GM12892 (cell line): ENCODE data around the gene BRINP1.

Experiments
- DNase-seq: peaks from one replicate; pipeline ENCODE4 v3.0.0; 2011; ENCODE audit not compliant: insufficient read length
- FAIRE-seq: peaks from 2 replicates; lab custom pipeline; 2011; peaks lifted over from hg19 to GRCh38; lab: Jason Lieb, UNC
- POLR2A ChIP-seq: IDR thresholded peaks from 2 replicates; pipeline ENCODE4 v1.6.1; 2011; ENCODE audit warnings: low read depth, low read length, control low read depth
- POLR2AphosphoS5 ChIP-seq: IDR thresholded peaks from 2 replicates; pipeline ENCODE4 v1.6.1; 2011; ENCODE audit warnings: low read depth, low read length, control low read depth
- TAF1 ChIP-seq: IDR thresholded peaks from 2 replicates; pipeline ENCODE4 v1.6.1; 2011; ENCODE audit warnings: low read depth, mild to moderate bottlenecking, control low read depth, low read length, borderline replicate concordance

The BRINP1 gene

DNA sequence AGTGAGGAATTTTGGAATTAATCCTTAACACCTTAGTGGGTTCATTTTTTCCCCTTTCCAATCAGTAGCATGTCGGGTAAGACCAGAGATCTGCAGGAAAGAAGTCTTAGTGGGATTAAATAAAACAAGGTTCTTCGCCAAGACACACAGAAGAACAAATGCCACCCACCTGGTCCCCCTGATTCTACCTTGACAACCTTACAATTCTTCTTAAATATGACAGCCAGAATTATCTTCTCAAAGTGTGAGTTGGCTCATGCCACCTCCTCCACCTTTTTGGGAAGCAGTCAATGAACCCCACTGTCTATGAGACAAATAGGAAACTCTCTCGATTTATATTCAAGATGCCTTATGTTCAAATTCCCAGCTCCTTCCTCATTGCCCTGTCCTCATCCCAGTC, 105.1 kb downstream of the BRINP1 start:
- FAIRE-seq, result no peak
- TF ChIP-seq POLR2A (no peak), POLR2AphosphoS5 (no peak), TAF1 (no peak)
- no peak for DNase-seq

DNA sequence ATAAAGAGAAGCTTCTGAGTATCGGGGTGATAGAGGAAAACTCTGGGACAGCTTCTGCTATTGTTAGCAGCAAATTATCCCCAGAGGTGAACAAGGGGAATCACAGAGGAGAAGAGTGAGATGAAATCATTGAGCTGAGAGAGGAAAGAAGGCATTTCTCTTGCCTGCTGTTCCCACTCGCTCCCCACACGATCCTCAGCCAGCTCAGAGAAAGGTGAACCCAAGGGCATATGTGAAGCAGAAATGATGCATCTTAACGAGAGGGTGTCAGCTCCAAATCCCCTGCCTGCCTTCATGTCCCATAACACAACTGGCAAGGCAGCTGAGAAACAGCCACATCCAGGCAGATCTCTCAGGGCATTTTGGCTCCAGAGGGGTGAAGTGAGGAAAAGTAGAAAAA, 111.6 kb downstream of the BRINP1 start:
- TF ChIP-seq POLR2AphosphoS5 (no peak), TAF1 (no peak), POLR2A (no peak)
- no peak for DNase-seq
- FAIRE-seq, result no peak

DNA sequence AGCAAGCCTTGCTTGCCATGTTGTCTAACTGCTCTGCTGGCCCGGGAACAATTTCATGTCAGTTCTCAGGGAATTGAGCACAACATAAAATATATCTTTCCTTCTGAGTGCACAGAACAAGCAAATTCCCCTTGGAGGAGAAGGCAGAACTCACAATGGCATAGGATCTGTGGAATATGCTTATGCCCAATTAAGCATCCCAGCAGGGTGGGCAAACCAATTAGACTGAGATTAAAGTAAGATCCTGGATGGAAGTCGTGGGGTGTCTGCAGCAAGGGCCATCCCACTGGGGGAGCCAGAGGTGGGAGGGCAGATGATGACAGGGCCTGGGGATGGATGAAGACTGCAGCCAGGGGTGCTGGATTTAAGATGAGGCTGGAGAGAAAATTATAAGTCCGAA, 114.1 kb downstream of the BRINP1 start:
- no peak for FAIRE-seq
- TF ChIP-seq POLR2AphosphoS5, result no peak
- TF ChIP-seq TAF1, result no peak
- no peak for TF ChIP-seq POLR2A

DNA sequence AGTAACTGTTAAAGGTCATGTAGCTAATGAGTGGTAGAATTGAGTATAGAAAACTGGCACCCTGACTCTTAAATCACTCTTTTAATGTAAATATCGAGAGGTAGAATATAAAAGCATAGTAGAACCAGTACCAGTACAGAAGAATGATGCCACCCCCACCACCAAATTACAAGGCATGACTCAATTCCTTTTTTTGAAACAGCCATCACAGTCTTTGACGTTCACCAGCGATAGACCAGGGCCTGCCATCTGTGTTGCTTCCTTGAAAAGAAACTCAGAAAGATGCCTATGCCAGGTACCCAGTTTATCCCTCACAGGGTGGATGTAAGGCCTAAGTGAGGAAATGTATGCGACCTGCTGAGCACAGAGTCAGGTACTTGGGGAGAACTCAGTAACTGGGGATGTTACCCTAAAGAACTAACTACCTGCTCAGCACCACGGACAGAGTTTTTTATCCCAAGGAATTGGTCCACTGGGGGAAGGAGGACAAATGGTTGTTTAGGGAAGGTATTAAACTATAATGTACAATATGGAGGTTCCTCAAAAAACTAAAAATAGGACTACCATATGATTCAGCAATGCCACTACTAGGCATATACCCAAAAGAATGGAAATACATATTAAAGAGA, 116.5 kb downstream of the BRINP1 start:
- DNase-seq (no peak), FAIRE-seq (no peak)
- TF ChIP-seq POLR2A (no peak), POLR2AphosphoS5 (no peak)

More for the DNA sequence above, 114.1 kb downstream of the BRINP1 start:
- no peak for DNase-seq

DNA sequence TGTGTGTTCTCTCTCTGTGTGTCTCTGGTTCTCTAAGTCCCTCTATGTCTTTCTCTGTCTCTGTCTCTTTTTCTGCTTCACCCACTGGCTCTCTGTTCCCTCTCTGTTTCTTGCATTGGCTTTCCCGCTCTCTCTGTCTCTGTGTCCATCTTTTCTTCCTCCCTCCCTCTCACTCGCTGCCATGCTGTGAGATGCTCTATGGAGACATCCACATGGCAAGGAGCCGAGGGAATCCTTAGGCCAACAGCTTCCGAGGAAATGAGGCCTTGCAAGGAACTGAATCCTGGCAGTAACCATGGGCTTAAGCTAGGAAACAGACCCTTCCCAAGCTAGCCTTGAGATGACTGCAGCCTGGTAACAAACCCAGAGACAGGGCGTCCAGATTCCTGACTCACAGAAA, 117.3 kb downstream of the BRINP1 start:
- TF ChIP-seq POLR2AphosphoS5 (no peak), POLR2A (no peak), TAF1 (no peak)
- FAIRE-seq, result no peak
- DNase-seq, result no peak

DNA sequence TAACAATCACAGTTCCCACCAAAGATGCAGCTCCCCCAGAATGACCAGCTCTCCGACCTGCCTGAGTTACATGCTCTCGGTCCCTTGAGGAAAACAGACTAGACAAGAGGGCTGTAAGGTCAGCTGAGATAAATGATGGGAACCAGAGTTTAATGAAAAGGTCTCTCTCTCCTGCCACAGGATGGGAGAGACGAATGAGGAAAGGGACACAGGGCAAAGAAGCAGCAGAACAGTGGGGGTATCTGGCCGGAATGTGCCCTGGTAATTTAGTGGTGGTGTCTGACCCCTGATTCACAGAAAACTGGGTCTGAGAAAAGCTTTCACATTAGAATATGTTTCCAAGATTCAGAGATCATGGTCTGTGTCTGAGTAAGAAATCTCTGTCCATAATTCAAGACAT, 118.5 kb downstream of the BRINP1 start:
- DNase-seq, result no peak
- no peak for FAIRE-seq
- TF ChIP-seq POLR2A, result no peak
- no peak for TF ChIP-seq POLR2AphosphoS5
- no peak for TF ChIP-seq TAF1

DNA sequence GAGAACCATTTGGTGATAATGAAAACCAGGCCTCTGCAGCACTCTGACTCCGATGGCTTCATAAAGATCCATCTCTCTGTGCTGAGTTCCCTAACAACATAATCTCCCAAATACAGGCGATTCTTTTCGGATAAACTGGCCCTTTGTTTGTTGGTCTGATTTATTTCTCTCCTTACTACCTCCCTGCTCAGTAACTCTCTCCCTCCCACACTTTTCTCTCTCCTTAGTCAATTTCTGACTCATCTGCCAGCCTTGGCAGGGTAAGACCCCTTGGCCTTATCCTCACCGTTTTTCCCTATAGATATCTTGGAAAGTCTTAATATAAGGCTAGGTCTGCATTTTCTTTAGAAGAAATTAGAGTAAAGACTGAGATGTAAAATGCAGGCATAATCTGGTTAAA, 128.7 kb downstream of the BRINP1 start:
- TF ChIP-seq POLR2A, result no peak
- no peak for TF ChIP-seq POLR2AphosphoS5
- TF ChIP-seq TAF1, result no peak
- no peak for FAIRE-seq
- no peak for DNase-seq

DNA sequence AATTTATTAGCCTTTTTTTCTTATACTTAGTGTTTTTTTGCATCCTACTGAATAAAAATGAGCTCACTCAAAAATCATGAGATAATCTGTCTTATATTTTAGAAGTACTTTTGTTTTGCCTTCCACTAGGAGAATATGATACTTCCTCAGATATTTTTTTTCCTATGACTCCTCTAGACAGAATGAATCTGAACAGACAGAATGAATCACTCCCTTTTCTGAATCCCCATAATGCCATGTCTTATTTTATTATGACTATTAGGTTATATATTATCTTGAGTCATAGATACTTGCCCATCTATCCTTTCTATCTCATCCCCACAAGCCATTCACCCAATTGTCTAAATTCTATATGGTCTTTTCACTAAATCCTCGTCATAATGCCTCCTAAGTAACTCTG, 134.6 kb downstream of the BRINP1 start:
- DNase-seq, result no peak
- TF ChIP-seq POLR2A (no peak), POLR2AphosphoS5 (no peak), TAF1 (no peak)

DNA sequence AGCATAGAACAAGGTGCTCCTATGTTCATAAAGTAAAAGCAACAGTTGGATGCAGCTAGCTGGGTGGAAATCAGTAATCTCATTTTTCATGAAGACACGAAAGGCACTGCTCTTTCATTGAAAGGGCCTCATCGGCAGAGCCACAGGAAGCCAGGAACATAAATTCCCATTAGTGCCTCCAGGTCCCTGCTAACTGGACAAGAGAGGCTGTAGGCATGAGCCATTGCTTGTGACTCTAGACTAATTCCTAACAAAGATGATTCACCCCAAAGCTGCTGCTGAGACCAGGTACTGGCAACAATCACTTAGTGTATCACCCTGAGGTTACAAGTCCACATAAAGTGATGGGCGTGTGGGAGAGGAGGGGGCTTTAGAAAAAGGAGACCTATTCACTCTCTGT, 141.8 kb downstream of the BRINP1 start:
- DNase-seq (no peak), FAIRE-seq (no peak)
- no peak for TF ChIP-seq POLR2A

More for the DNA sequence above, 134.6 kb downstream of the BRINP1 start:
- FAIRE-seq, result no peak

DNA sequence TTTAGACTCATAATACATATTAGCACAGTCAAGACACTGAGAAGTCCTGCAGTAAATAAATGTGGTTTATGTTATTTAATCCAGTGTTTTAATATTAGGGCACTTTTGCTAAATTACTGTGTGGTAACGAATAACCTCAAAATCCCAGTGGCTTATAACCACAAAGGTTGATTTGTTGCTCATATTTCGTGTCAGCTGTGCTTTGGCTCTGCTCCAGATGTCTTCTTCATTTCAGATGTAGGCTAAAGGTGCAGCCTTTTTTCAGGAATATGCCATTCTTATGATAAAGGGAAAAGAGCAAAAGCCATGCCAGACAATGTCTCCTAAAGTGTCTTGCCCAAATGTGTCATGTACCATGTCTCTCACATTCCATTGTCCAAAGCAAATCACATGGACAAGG, 144.8 kb downstream of the BRINP1 start:
- DNase-seq (no peak), FAIRE-seq (no peak)
- TF ChIP-seq POLR2A (no peak), POLR2AphosphoS5 (no peak), TAF1 (no peak)

DNA sequence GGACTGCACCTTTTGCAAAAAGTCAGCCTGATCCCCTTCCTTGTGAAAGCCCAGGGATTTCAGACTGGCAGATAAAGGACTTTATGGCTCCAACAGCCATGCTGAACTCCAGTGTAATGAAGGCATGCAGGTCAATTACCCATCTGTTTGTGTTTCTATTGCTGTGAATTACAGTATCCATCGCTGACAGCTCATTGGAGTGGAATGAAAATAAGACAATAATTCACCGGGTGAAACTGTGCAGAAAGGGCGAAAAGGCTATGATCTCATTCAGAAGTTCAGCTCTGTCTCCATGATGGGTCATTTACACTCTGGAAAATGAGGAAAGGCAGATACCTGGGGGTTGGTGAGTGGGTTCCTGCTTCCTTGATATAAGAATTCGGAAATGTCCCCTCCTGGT, 148.0 kb downstream of the BRINP1 start:
- no peak for TF ChIP-seq POLR2AphosphoS5
- no peak for TF ChIP-seq POLR2A
- TF ChIP-seq TAF1, result no peak
- DNase-seq, result no peak
- no peak for FAIRE-seq

DNA sequence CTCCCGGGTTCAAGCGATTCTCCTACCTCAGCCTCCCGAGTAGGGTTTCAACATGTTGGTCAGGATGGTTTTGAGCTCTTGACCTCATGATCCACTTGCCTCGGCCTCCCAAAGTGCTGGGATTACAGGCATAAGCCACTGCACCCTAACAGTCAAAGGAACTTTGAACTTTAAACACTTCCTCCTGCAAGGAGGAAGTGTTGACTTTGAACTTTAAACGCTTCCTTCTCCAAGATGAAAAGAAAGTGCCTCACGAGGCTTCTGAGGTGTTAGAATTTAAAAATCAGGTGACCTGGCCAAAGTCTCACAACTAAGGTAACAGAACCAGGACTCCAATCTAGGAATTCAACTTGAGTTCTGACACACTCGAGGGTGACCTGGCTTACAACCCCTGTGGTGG, 150.9 kb downstream of the BRINP1 start:
- DNase-seq, result no peak
- no peak for TF ChIP-seq POLR2A
- TF ChIP-seq POLR2AphosphoS5, result no peak
- TF ChIP-seq TAF1, result no peak
- FAIRE-seq, result no peak
